ENCODE measurements around the gene CCND2. TPM values are rescaled to one million over a fixed set of nuclear protein-coding genes. Genes with fewer than 3 reads are reported as not detected.

Gene CCND2
- total and polyA plus RNA-seq, 2 of the 8 experiments (the other 6 are each of a cell fraction or from before 2014, with no cell fraction given), result 41.7 to 223 TPM

- H3K4me1 ChIP-seq (replicated peaks in 1 of 4; ENCODE audit: control insufficient read depth in 3 of 4, insufficient read depth in 4 of 4, low read length in 3 of 4), result peaks cover 0 to 3% (median 0%) of the 10 kb centered on the region in 4 experiments; a peak in 4 of 7 replicates
- no peak overlapping the region for H2BK5ac ChIP-seq (ENCODE audit: low read depth, low read length)
- no peak overlapping the region; the same call in 1 of the 2 replicates for H4K8ac ChIP-seq (ENCODE audit: extremely low read depth, insufficient read depth, low read length)
- H3K4me2 ChIP-seq (ENCODE audit: insufficient read depth in 1 of 2, low read depth in 2 of 2, low read length in 2 of 2), result no peak overlapping the region
- no peak overlapping the region for H2BK20ac ChIP-seq (ENCODE audit: low read length)
- H4K91ac ChIP-seq (replicated peaks; ENCODE audit: insufficient read length, low read length), result no peak overlapping the region
- peaks cover 33% of the 10 kb centered on the region for H3K79me1 ChIP-seq (ENCODE audit: low read depth, low read length)
- H3K27me3 ChIP-seq (replicated peaks in 1 of 4; ENCODE audit: control insufficient read depth in 3 of 4, extremely low read depth in 1 of 4, insufficient read depth in 3 of 4, low read length in 3 of 4), result no peaks in the 10 kb centered on the region
- H3K9me3 ChIP-seq (ENCODE audit: insufficient read depth in 2 of 2, low read depth in 1 of 2, low read length in 1 of 2), result no peaks in the 10 kb centered on the region
- H3K18ac ChIP-seq (ENCODE audit: extremely low read depth, low read length), result no peak overlapping the region
- no peak overlapping the region for H3K9ac ChIP-seq (replicated peaks in 1 of 4; ENCODE audit: extremely low read depth in 1 of 4, low read depth in 3 of 4, low read length in 3 of 4)
- peaks cover 0 to 96% of the 10 kb centered on the region in 2 experiments; a peak in 3 of 4 replicates for H3K79me2 ChIP-seq (ENCODE audit: control insufficient read depth in 1 of 2, insufficient read depth in 2 of 2, low read length in 2 of 2)
- peaks cover 55 to 100% (median 91%) of the 10 kb centered on the region in 4 experiments for H3K36me3 ChIP-seq (ENCODE audit: control insufficient read depth in 2 of 4, insufficient read depth in 4 of 4, low read length in 3 of 4)
- H3K27ac ChIP-seq (ENCODE audit: low read depth, low read length), result no peak overlapping the region
- ChIA-PET CTCF (ENCODE audit: partially characterized antibody) (interaction anchor here (0.8 to 2.6 kb wide), 6 partner anchors 8 to 397 kb away, joined by 3 to 20 read pairs (median 6); no protein-coding TSS in a partner anchor), POLR2A (ENCODE audit: partially characterized antibody) (interaction anchor here (0.7 to 29.3 kb wide), 7 partner anchors 9 to 418 kb away, joined by 3 to 531 read pairs (median 6); partner anchors contain the start of gene CCND2)
- H3K56ac ChIP-seq (replicated peaks; ENCODE audit: insufficient read length, low read depth, low read length), result no peak overlapping the region
- H4K20me1 ChIP-seq (replicated peaks in 1 of 2; ENCODE audit: control insufficient read depth in 1 of 2, insufficient read depth in 2 of 2, low read length in 2 of 2), result peaks cover 41 to 72% of the 10 kb centered on the region in 2 experiments
- no peak overlapping the region for H2BK120ac ChIP-seq (replicated peaks; ENCODE audit: low read depth, low read length)
- no peak overlapping the region for H3K14ac ChIP-seq (ENCODE audit: insufficient read length)
- no peak overlapping the region for H2BK15ac ChIP-seq (ENCODE audit: low read length)
- H3K23me2 ChIP-seq (ENCODE audit: low read depth, low read length), result no peaks in the 10 kb centered on the region
- no peak overlapping the region for H3K4ac ChIP-seq (replicated peaks; ENCODE audit: insufficient read length, low read depth, low read length)
- FAIRE-seq, result no peak
- H4K5ac ChIP-seq (ENCODE audit: insufficient read length, low read depth, low read length), result no peak overlapping the region
- no peak overlapping the region for H3K23ac ChIP-seq (ENCODE audit: insufficient read length)
- no peak overlapping the region for H2AFZ ChIP-seq (ENCODE audit: low read length)
- no peak overlapping the region for H2AK5ac ChIP-seq (ENCODE audit: low read depth, low read length)
- H3K4me3 ChIP-seq (ENCODE audit: extremely low read depth in 1 of 4, insufficient read depth in 2 of 4, low read depth in 3 of 4, low read length in 4 of 4), result no peak overlapping the region
- DNase-seq (ENCODE audit: low read depth in 1 of 2, low spot score in 2 of 2), result no peak
- WGBS, 2 experiments (ENCODE audit: extremely low coverage in 1 of 2, insufficient coverage in 1 of 2, insufficient read length in 1 of 2, insufficient replicate concordance in 2 of 2, low coverage in 1 of 2, low lambda C conversion rate in 2 of 2, missing lambda C conversion rate in 1 of 2), result 86% methylated on average over 4 of the region's 4 CpGs; no CpG with 5 or more reads in 1 of the 2 experiments
- no peak overlapping the region for H2BK12ac ChIP-seq (ENCODE audit: low read depth, low read length)
- TF ChIP-seq SIN3A (conservative IDR thresholded peaks at IDR 0.05 in 1 of 2, IDR thresholded peaks at IDR 0.05 in 1 of 2; ENCODE audit: low read depth in 1 of 2, low read length in 2 of 2) (no peak), POLR2AphosphoS5 (IDR thresholded peaks at IDR 0.05; ENCODE audit: low read depth, low read length) (no peak), JUN (IDR thresholded peaks at IDR 0.05; ENCODE audit: low read depth, low read length) (no peak), CBX8 (IDR thresholded peaks at IDR 0.05; ENCODE audit: borderline replicate concordance, low read depth, low read length) (no peak), SAP30 (IDR thresholded peaks at IDR 0.05; ENCODE audit: insufficient read depth, insufficient replicate concordance, low read length) (no peak), TAF7 (optimal IDR thresholded peaks at IDR 0.05; ENCODE audit: borderline replicate concordance, low read depth, low read length) (no peak), RXRA (IDR thresholded peaks at IDR 0.05; ENCODE audit: insufficient read depth, low read depth, low read length) (no peak), USF2 (IDR thresholded peaks at IDR 0.05; ENCODE audit: low read length) (no peak), ATF3 (IDR thresholded peaks at IDR 0.05; ENCODE audit: insufficient read depth, low read depth, low read length) (no peak), RBBP5 (IDR thresholded peaks at IDR 0.05; ENCODE audit: borderline replicate concordance, low read depth, low read length) (no peak), NRF1 (IDR thresholded peaks at IDR 0.05; ENCODE audit: low read depth, low read length) (no peak)
Measured at GRCh38 chr12:4284306-4284705, 10.7 kb downstream of the CCND2 start.
